SH-SY5Y (cell line): ENCODE measurements around the gene SLC22A1.

Source experiments
- GATA2 ChIP-seq: IDR thresholded peaks from 2 replicates; pipeline ENCODE4 v1.6.1; 2011; ENCODE audit warnings: mild to moderate bottlenecking, low read depth, low read length
- GATA3 ChIP-seq: IDR thresholded peaks from 2 replicates; pipeline ENCODE4 v1.6.1; 2011; ENCODE audit warnings: low read depth, mild to moderate bottlenecking, low read length, moderate library complexity

Gene SLC22A1

DNA sequence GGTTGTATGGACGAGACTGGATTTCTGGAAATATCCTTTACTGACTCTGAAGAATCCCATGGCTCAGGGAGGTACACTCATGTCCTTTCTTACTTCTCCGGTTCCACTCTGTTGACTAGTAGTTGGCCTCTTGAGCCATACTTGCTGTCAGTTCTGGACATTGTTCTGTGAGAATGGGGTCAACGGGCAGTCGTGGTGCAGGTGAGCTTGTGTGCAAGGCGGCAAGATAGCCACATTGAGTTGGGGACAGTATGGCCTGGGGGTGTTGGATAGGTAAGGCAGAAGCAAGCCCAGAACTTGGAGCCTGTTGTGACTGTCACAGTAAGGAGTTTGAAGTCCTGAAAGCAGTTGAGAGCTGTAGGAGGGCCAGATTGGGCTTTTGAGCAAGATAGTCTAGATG is 13.5 kb upstream of the SLC22A1 start:
- TF ChIP-seq GATA3 = no peak
- TF ChIP-seq GATA2 = no peak

DNA sequence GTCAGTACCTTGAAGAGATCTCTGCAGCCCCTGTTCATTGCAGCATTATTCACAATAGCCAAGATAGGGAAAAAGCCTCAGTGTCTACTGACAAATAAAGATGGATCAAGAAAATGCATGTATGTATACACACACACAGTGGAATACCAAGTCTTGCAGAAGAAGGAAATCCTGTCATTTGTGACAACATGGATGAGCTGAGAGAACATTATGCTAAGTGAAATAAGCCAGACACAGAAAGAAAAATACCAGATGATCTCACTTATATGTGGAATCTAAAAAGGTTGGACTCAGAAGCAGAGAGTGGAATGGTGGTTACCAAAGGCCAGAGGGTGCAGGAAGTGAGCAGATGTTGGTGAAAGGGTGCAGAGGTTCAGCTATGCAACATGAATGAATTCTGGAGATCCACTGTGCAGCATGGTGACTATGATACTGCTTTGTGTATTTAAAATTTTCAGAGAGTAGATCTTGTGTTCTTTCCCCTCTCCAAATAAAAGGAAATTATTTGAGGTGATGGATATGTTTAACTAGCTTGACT is 11.0 kb upstream of the SLC22A1 start:
- TF ChIP-seq GATA2 = no peak

DNA sequence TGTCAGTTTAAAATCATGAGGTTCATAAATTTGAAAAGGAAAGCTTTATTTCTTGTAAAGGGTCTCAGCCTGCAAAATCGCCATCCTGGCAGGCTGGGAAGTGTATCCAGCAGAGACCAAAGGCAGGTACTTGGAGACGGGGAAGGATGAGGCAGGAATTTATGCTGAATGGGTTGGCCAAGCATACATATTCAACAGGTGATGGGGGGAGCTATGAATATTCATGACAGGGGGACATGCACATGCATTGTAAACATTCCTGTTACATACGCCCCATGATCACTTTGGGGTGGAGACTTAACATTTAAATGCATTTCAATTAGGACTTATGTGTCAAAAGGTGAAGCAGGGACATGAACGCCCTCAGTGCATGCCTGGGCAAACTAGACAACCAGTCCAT is 9.8 kb upstream of the SLC22A1 start:
- no peak for TF ChIP-seq GATA3
- no peak for TF ChIP-seq GATA2

DNA sequence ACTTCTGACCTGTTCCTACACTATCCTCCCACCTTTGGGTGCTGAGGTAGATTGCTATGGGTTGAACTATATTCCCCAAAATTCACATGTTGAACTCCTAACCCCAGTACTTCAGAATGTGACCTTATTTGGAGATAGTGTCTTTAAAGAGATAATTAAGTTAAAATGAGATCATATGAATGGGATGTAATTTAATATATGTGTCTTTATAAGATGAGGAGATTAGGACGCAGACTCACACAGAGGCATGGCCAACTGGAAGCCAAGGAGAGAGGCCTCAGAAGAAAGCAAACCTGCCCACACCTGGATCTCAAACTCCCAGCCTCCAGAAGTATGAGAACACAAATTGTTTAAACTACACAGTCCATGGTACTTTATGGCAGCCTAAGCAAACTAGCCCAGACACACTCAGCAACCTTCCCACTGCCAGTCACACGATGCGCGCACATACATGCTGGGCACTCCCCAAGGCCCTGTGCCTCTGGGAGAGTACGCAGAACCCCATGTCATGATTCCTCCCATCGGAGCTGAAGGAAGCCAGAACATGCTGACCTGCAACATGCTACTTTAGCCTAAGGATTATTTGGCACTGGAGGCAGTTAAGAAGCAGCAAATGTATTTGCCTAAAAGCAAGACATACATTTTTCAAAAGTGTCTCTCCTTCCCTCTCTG is 8.9 kb upstream of the SLC22A1 start:
- no peak for TF ChIP-seq GATA2
- TF ChIP-seq GATA3 = no peak

DNA sequence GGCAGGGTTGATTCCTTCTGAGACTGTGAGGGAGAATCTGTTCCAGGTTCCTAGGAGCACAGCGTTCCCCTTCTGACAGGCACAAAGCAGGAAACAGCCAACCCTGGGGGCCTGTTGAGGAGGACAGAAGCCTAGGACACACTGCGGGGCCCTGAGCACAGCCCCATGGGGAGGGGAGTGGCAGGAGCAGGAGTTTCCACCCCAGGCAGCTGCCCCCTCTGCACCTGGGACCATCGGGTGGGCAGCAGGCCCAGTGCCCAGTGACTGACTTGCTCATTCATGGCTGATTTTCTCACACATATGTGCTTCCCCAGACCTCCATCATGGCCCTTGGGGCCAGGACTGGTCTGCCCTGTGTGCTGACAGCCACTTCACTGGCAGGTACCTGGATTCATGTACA is 6.2 kb upstream of the SLC22A1 start:
- no peak for TF ChIP-seq GATA3
- TF ChIP-seq GATA2 = no peak

DNA sequence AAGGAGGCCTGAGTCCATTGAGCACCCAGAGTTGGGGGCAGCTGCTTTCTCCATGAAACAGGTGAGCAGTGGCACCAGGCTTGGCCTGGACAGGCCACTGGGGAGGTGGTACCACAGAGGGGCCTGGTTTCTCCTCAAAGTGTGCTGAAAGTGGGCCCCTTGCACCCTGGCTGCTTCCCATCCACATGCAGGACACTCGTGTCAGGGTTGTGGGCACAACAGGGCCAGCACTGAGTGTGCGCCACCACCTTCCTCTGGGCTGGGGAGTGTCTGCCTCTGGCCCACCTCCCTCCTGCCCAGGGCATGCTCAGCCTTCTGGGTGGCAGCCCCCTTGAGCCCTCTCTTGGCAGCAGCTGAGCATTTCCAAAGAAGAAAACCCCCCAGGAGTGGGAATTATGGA is 5.2 kb upstream of the SLC22A1 start:
- TF ChIP-seq GATA2 = no peak
- no peak for TF ChIP-seq GATA3

DNA sequence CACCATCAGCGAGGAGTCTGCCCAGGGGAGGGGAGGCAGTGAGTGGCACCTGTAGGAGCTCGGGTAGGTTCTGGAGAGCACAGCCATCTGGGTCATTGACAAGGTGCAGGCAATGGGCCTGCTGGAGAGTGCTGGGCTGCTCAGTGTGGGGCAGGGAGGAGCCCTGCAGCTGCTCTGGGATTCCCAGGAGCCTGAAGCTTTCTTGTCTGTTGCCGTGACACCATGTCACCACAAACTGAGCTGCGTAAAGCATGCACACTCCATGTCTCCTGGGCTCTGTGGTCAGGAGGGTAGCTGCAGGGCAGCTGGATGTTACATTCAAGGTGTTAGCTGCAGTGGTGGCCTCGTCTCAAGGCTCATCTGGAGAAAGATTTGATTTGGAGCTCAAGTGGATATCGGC is 4.5 kb upstream of the SLC22A1 start:
- no peak for TF ChIP-seq GATA2
- TF ChIP-seq GATA3 = no peak

DNA sequence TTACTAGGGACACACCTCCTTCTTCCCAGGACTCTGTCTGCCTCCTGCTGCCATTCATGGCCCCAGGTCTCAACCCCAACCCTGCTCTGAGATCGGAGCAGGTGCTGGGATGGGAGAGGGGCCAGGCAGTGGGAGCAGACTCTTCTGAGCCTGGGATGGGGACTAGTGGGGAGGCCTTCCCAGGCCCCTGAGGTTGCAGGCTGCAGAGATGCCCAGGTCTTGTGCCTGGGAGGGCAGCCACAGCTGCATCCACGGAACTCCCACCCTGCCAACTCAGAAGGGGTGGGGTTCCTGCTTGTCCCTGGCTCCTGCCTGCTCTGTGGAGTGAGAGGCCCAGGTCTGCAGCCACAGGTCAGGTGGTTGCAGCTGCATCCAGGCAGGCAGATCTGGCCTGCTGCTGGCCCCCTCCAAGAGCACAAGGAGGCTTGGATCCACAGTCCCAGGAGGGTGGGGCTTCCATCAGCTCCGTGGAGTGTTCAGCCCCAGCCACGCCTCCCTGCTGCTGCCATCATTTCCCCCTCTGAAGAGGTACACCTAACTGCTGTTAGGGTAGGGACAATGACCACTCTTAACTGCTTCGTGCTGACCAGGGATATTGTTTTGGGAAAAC is 2.9 kb upstream of the SLC22A1 start:
- no peak for TF ChIP-seq GATA2
- no peak for TF ChIP-seq GATA3

DNA sequence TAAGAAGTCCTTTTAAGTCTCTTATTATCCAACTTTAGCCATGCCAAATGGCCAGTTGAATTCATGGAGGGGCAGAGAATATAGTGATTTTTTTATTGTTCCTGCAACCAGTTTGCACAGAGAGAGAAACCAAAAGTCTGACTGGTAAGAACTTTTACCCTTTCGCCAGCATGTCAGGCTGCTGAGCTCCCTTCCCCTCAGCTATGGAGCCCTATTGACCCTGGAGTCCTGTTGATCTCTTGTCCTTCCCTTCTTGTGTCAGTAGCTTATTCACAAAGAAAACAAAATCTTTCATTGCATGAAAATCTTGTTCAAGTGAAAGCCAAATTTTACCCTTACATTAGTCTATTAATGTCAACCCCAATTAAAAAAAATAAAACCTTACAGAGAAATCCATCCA is 1.5 kb upstream of the SLC22A1 start:
- no peak for TF ChIP-seq GATA2
- TF ChIP-seq GATA3 = no peak

DNA sequence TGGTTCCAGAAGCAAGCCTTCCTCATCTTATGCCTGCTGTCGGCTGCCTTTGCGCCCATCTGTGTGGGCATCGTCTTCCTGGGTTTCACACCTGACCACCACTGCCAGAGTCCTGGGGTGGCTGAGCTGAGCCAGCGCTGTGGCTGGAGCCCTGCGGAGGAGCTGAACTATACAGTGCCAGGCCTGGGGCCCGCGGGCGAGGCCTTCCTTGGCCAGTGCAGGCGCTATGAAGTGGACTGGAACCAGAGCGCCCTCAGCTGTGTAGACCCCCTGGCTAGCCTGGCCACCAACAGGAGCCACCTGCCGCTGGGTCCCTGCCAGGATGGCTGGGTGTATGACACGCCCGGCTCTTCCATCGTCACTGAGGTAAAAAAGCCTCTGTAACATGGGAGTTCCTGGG is 366 bp downstream of the SLC22A1 start:
- TF ChIP-seq GATA3 = no peak
- no peak for TF ChIP-seq GATA2

DNA sequence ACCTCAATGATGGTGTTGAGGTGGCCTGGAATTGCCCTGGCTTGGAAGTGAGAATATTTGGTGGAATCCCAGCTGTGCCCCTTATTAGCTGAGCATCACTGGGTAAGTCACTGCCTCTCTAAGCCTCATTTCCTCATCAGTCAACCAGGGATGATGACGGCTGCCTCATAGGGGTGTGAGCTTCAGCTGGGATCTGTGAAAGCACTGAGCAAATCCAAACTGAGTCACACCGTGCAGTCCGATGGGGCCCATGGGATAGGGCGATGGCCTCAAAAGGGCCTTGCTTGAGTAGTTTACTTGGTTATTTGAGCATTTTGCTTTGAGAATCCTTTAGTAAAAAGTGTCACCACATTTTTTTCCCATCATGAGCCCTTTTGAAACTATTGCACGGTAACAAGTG is 1.1 kb downstream of the SLC22A1 start:
- TF ChIP-seq GATA2 (no peak), GATA3 (no peak)

DNA sequence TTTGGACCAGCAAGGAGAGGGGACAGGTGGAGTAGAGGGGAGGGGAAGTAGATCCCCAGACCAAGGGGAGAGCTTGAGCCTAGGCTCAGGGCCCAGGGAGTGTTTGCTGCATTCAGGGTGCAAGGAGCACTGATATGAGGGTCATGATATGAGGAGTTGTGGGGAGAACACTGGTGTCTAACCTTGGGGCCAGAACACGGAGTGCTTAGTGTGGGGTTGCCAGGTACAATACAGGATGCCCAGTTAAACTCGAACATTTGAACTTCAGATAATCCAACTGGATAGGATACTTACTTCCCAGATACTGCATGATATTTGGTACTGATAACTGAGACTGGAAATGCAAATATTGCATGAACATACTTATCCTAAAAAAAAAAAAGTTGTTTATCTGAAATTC is 2.4 kb downstream of the SLC22A1 start:
- no peak for TF ChIP-seq GATA3
- TF ChIP-seq GATA2 = no peak

DNA sequence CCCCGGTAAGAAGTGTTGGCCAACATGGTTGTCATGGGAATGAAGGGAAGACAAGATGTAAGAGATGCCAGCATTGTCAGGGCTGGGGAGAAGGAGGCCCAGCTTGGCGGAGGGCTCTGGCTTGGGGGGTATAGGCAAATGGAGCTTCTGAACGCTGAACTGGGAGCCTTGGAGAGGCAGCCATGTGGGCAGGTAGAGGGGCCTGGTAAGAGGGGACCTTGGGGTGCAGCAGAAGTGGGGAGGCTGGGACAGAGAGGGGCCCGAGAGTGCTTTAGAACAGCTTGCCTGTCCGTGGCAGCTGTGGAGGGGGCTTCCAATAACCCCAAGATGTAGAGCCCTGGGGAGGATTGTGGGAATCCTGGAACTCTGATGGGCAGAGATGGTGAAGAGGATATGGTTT is 3.0 kb downstream of the SLC22A1 start:
- TF ChIP-seq GATA2 (no peak), GATA3 (no peak)

DNA sequence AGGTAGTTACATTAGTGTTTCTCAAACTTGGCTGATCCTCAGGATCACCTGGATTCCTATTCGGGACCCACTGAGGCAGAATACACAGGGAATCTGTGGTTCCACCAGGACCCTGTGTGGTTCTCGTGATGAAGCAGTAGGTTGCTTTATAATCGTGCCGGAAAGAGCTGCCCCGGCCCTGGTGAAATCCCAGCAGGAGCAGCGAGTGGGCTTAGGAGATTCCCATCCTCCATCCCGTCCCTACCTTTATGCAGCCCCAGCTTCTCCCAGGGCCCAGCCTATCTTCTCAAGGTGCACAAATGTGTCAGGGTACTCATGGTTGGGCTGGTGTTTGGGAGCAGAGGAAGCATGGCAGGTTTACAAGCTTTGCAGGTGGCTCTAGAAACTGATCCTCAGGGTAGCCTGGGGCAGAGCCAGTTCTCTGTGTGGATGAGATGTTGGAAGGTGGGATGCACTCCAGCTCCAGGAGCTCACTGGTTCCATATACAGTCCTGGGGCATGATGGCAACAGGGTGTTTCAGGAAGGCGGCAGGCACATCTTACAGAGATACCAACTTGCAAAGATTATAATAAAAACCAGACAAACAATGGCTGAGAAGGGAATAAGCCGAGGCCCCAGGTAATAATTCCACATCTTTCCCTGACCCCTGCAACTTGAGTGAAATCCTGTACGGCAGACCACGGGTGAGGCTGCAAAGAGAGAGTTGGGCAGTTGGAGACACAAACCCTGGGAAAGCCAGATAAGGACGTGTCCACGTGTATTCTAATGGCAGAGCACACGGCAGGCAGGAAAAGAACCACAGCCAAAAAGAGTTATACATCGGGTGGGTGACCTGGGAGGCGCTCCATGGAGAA is 5.9 kb downstream of the SLC22A1 start:
- TF ChIP-seq GATA3 (no peak), GATA2 (no peak)

DNA sequence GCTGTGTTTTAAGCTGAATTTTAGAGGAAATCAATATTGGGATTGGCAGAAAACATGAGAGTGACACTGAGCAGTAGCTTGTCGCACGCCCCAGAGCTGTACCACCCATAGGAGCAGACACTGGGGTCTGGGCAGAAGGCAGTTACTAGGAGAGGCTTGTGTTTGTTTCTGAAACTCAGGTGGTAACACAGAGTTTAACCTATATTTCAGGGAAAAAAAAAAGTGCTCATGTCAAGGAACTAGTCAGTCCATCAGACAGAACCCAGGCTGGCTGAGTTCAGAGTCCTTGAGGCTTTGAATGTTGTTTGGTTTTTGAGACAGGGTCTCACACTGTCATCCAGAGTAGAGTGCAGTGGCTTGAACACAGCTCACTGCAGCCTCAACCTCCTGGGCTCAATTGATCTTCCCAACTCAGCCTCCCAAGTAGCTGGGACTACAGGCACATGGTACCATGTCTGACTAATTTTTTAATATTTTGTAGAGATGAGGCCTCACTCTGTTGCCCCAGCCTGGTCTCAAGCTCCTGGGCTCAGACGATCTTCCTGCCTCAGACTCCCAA is 6.6 kb downstream of the SLC22A1 start:
- TF ChIP-seq GATA3 = no peak
- TF ChIP-seq GATA2 = no peak
